NB4 (cell line): Measurements from ENCODE around the gene QSOX2.

Experiments used
- DNase-seq: peaks from one replicate; pipeline ENCODE4 v3.0.0; 2010; ENCODE audit warnings: low read depth
- H3K4me3 ChIP-seq: one replicate; pipeline ENCODE4 v1.5.1; 2011; ENCODE audit warnings: mild to moderate bottlenecking, low read depth, low read length, moderate library complexity
- MYC ChIP-seq: IDR thresholded peaks from 2 replicates; pipeline ENCODE4 v1.6.1; 2011; ENCODE audit warnings: low read depth, low read length
- POLR2A ChIP-seq: IDR thresholded peaks from 2 replicates; pipeline ENCODE4 v1.6.1; 2011; ENCODE audit warnings: mild to moderate bottlenecking; ENCODE audit not compliant: insufficient read length; ENCODE audit errors: extremely low read depth
- TF ChIP-seq, protein P1 (sequence below): IDR thresholded peaks from 2 replicates; pipeline ENCODE4 v1.6.1; 2011; ENCODE audit warnings: low read depth, low read length
- TF ChIP-seq, protein P2 (sequence below): IDR thresholded peaks from one replicate; pipeline ENCODE4 v1.5.1; 2012; ENCODE audit warnings: low read depth, low read length

The QSOX2 gene, protein sequence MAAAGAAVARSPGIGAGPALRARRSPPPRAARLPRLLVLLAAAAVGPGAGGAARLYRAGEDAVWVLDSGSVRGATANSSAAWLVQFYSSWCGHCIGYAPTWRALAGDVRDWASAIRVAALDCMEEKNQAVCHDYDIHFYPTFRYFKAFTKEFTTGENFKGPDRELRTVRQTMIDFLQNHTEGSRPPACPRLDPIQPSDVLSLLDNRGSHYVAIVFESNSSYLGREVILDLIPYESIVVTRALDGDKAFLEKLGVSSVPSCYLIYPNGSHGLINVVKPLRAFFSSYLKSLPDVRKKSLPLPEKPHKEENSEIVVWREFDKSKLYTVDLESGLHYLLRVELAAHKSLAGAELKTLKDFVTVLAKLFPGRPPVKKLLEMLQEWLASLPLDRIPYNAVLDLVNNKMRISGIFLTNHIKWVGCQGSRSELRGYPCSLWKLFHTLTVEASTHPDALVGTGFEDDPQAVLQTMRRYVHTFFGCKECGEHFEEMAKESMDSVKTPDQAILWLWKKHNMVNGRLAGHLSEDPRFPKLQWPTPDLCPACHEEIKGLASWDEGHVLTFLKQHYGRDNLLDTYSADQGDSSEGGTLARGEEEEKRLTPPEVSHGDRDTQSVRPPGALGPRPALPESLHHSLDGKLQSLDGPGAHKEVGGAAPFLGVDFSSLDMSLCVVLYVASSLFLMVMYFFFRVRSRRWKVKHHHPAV

GRCh38 chr9:136245219-136246150, at the start of gene QSOX2:
QSOX2 (minus strand) TSS chr9:136245812; CDS start chr9:136245803, 9 bp downstream.
- H3K4me3 ChIP-seq: peak within 1 kb of the TSS; percentile 74
- peak; percentile 82 for DNase-seq
- TF ChIP-seq, protein P1, sequence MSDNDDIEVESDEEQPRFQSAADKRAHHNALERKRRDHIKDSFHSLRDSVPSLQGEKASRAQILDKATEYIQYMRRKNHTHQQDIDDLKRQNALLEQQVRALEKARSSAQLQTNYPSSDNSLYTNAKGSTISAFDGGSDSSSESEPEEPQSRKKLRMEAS: peak; percentile 89
- TF ChIP-seq POLR2A (peak; percentile 48), MYC (peak; percentile 95)
- TF ChIP-seq, protein P2, sequence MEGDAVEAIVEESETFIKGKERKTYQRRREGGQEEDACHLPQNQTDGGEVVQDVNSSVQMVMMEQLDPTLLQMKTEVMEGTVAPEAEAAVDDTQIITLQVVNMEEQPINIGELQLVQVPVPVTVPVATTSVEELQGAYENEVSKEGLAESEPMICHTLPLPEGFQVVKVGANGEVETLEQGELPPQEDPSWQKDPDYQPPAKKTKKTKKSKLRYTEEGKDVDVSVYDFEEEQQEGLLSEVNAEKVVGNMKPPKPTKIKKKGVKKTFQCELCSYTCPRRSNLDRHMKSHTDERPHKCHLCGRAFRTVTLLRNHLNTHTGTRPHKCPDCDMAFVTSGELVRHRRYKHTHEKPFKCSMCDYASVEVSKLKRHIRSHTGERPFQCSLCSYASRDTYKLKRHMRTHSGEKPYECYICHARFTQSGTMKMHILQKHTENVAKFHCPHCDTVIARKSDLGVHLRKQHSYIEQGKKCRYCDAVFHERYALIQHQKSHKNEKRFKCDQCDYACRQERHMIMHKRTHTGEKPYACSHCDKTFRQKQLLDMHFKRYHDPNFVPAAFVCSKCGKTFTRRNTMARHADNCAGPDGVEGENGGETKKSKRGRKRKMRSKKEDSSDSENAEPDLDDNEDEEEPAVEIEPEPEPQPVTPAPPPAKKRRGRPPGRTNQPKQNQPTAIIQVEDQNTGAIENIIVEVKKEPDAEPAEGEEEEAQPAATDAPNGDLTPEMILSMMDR: no peak

- no peak for DNase-seq
- H3K4me3 ChIP-seq: no peak overlapping the region
- TF ChIP-seq POLR2A (no peak), MYC (no peak)
- TF ChIP-seq, protein P2: no peak
Measured at GRCh38 chr9:136295055-136295454, 49.4 kb upstream of the QSOX2 start.

DNA sequence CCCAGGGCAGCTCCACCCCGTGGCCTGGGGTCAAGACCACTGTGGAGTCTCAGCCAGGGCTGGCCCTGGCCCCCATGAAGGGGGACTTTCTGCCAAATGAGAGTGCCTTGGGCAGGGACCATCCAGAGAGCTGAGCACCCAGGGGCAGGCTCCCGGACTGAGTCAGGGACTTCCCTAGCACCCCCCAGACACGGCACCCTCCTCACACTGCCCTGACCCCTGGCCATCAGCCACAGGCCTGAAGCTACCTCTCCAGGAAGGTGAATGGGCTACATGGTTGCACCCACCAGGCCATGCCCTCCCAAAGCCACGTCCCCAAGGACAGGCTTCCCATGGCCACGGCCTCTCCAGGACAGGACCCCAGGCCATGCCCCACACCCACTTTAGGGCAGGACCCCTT, 48.8 kb upstream of the QSOX2 start:
- no peak overlapping the region for H3K4me3 ChIP-seq
- no peak for TF ChIP-seq POLR2A
- TF ChIP-seq, protein P2: no peak
- TF ChIP-seq, protein P1: no peak
- TF ChIP-seq MYC: no peak
- DNase-seq: no peak

DNA sequence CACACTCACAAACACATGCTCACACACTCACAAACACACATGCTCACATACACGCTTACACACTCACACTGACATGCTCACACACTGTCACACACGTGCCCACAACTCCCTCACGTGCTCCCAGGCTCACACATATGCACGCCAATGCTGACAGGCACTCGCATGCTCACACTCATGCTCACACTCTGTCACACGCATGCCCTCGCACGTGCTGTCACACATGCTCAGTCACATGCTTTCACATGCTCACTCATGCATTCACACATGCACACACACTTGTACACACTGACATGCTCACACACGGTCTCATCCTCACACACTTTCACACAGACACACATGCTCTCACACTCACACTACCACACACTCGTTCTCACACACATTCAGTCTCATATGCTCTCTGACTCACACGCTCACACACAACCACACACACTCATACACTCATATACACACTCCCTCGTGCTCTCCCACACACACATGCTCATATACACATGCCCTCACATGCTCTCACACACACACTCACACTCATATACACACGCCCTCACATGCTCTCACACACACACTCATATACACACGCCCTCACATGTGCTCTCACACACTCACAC, 48.0 kb upstream of the QSOX2 start:
- H3K4me3 ChIP-seq: no peak overlapping the region
- TF ChIP-seq, protein P1: no peak; the same call in 1 of the 2 replicates
- TF ChIP-seq MYC (no peak), POLR2A (no peak)
- TF ChIP-seq, protein P2: no peak
- no peak for DNase-seq
